Right renal cortex interstitium (tissue), 3 donors: ENCODE measurements around the gene PRKAG3. TPM values are rescaled to one million over a fixed set of nuclear protein-coding genes. Genes with fewer than 3 reads are reported as not detected.
"Not testable (repeated sequence)": the region's sequence is repeated elsewhere in the genome, so short reads cannot be mapped to it uniquely, and the experiment has no call there.

ENCODE experiments used
- DNase-seq, 3 donors: peaks; one replicate each; pipeline ENCODE4 v3.0.0-alpha.2; 2013; ENCODE audit warnings: low read depth in 3 of 3, low spot score in 2 of 3
- polyA plus RNA-seq, 3 donors: library from polyadenylated mRNA; unstranded; fragments of 120-200 nt; gene quantifications; one replicate each; pipeline ENCODE4 v1.2.1, GENCODE V29; 2013; ENCODE audit not compliant: insufficient read length in 3 of 3

The PRKAG3 gene
- polyA plus RNA-seq, 3 donors = 0.07 TPM; not detected in 1

- no peak for DNase-seq
These were observed 45.5 kb downstream of the PRKAG3 start for GRCh38 chr2:218786133-218786532.

DNA sequence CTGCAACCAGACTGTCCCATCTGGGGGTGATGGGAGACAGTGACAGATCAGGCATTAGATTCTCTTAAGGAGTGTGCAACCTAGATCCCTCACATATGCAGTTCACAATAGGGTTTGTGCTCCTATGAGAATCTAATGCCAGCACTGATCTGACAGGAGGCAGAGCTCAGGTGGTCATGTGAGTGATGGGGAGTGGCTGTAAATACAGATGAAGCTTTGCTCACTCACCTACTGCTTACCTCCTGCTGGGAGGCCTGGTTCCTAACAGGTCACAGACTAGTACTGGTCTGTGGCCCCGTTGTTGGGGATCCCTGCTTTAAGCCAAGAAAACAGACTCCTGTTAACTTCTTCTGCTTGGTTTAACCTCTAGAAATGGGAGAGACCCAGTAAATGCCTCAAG lies 46.5 kb downstream of the PRKAG3 start:
- DNase-seq = no peak

GRCh38 chr2:218783688-218784087 lies 47.9 kb downstream of the PRKAG3 start:
- no peak for DNase-seq

DNA sequence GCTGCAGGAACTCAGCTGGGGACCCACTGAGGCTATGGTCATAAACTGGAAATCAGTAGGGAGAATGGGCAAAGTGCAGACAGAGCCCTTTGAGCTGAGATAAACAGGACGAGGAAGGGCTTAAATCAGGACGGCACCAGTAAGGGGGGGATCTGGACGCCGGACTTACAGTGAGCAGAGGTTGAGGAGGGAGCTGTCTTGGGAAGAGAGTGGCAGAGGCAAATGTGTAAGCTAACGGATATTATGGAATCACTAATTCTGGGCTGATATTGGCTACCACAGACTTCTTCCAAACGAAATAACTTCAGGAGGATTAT lies 49.1 kb downstream of the PRKAG3 start:
- DNase-seq = no peak

DNA sequence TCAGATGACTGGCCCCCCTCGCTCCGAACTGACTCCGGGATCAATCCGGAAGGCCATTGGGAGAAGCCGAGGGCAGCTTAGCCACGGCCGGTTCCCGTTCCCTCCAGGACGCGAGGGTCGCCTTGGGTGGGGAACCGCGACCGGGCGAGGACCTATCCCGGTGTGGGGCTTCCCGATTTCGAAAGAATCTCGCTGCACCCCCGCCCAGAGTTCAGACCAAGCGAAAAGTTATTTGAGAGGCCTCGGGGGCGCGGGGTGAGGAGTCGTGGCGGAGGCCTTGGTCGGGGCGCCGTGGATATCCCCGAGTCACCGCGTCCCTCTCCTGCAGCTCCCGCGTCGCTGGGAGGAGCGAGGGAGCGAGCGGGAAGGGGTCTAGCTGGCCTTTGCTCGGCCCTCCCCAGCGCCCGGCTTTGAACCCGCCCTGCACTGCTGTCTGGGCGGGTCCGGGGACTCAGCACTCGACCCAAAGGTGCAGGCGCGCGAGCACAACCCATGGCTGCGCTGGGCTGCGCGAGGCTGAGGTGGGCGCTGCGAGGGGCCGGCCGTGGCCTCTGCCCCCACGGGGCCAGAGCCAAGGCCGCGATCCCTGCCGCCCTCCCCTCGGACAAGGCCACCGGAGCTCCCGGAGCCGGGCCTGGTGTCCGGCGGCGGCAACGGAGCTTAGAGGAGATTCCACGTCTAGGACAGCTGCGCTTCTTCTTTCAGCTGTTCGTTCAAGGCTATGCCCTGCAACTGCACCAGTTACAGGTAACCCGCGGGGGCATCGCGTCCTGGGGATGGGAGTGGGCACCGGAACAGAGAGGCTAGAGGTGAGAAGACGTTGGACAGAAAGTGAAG lies 49.7 kb downstream of the PRKAG3 start, which contains the start of gene CYP27A1:
Gene CYP27A1, plus strand, starts transcription at position 457 of the 837 bp plus-strand sequence. Its CDS starts 36 bp downstream, at position 493.
- no peak for DNase-seq

GRCh38 chr2:218780851-218781690 lies 50.5 kb downstream of the PRKAG3 start:
- no peak for DNase-seq

DNA sequence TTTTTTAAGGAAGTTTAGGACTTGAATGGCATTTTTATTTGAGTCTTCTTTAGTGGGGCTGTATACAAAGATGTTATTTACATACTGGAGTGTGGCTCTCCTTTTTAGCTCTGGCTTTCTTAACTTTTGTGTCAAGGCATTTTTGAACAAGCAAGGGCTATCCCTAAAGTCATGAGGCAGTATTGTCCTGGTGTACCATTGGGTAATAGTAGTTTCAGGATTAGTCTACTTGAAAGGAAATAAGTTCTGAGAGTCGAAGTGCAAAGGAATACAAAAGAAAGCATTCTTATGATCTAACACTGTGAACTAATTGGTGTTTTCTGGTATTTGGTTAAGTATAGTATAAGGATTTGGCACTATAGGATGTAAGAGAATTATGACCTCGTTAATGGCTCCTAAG lies 51.6 kb downstream of the PRKAG3 start:
- no peak for DNase-seq

- no peak for DNase-seq
These were observed 54.2 kb downstream of the PRKAG3 start for GRCh38 chr2:218777276-218777990.

GRCh38 chr2:218776488-218776887 lies 55.1 kb downstream of the PRKAG3 start:
- DNase-seq = no peak

DNA sequence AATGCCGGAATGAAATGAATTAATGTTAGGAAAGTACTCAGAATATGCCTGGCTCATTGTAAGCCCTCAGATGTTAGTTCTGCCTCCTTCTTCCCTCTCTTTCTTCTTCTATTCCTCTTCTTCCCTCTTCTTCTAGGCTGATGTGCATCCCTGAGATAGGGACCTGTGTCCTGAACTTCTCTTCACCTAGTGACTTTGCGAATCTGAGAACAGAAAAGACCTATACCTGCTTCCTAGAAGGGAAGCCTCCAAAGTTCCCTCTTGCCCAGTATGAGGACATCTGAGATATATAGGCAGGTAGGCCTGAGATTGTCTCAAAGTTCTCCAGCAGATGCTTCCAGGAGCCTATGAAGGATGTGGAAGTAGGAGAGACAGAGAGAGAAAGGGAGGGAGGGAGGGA lies 57.7 kb downstream of the PRKAG3 start:
- no peak for DNase-seq

DNA sequence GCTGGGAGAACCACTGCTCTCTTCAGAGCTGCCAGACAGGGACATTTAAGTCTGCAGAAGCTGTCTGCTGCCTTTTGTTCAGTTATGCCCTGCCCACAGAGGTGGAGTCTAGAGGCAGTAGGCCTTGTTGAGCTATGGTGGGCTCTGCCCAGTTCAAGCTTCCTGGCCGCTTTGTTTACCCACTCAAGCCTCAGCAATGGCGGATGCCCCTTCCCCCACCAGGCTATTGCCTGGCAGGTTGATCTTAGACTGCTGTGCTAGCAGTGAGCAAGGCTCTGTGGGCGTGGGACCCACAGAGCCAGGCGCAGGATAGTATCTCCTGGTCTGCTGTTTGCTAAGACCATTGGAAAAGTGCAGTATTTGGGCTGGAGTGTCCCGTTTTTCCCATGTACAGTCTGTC lies 58.8 kb downstream of the PRKAG3 start:
- not testable (repeated sequence) for DNase-seq

Other genes with a start within 250 kb of the PRKAG3 start
- 1 to 10 TPM; 5.9 to 10.0 (median 8.8) TPM for gene PLCD4, start 223.9 kb downstream of the PRKAG3 start, polyA plus RNA-seq
- gene ZNF142, start 172.2 kb downstream of the PRKAG3 start, polyA plus RNA-seq = 10 to 100 TPM; 13.9 to 16.3 (median 16.1) TPM
- gene BCS1L, start 172.1 kb downstream of the PRKAG3 start, polyA plus RNA-seq = 10 to 100 TPM; 44.2 to 55.1 (median 50.8) TPM
- gene RNF25, start 159.8 kb downstream of the PRKAG3 start, polyA plus RNA-seq = 10 to 100 TPM; 49.4 to 54.3 (median 51.0) TPM
- 10 to 100 TPM; 55.3 to 70.7 (median 62.0) TPM for gene STK36, start 159.7 kb downstream of the PRKAG3 start, polyA plus RNA-seq
- gene TTLL4, start 121.0 kb downstream of the PRKAG3 start, polyA plus RNA-seq = 10 to 100 TPM; 28.7 to 33.4 (median 30.6) TPM
- gene CYP27A1, start 49.7 kb downstream of the PRKAG3 start, polyA plus RNA-seq = 10 to 100 TPM; 47.8 to 59.3 (median 57.3) TPM
- under 1 TPM; 0.10 to 0.27 (median 0.15) TPM for gene WNT6, start 28.0 kb upstream of the PRKAG3 start, polyA plus RNA-seq
- gene WNT10A, start 49.0 kb upstream of the PRKAG3 start, polyA plus RNA-seq = 1 to 10 TPM in 1 of 3 donors, under 1 TPM in 2; 0.57 to 1.1 (median 0.96) TPM
- gene CDK5R2, start 127.9 kb upstream of the PRKAG3 start, polyA plus RNA-seq = not detected
- gene FEV, start 153.4 kb upstream of the PRKAG3 start, polyA plus RNA-seq = under 1 TPM in 2 of 3 donors, not detected in 1; 0.07 to 0.10 TPM
- not detected for gene CRYBA2, start 161.6 kb upstream of the PRKAG3 start, polyA plus RNA-seq
- under 1 TPM; 0.24 to 0.40 (median 0.34) TPM for gene CFAP65, start 209.7 kb upstream of the PRKAG3 start, polyA plus RNA-seq
- gene IHH, start 229.1 kb upstream of the PRKAG3 start, polyA plus RNA-seq = 1 to 10 TPM; 1.2 to 1.8 (median 1.6) TPM